Bone marrow (tissue), 2 donors: ENCODE results near the gene TAF11L8.
"Not testable (repeated sequence)": the region's sequence is repeated elsewhere in the genome, so short reads cannot be mapped to it uniquely, and the experiment has no call there.

ENCODE experiments used
- DNase-seq, 2 donors: peaks; one replicate each; lab custom pipeline; 2025; lab: John Stamatoyannopoulos, UW

The TAF11L8 gene

DNA sequence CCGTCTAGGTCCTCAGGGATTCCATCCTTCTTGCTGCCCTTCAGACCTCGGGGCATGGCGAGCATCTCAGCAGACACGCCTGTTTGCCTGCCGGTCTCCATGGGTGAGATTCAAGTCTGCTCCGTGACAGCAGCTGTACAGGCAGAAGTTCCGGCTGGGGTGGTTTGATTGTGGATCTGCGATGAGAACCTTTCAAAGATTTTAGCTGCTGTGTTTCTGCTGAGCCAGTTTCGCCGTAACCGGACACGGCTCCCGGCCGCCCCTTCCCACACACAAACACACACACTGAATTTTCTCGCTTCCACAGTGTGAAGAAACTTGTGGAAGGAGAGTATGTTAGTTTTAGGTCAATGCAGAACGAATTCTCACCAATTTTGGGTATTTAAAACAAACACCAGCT lies at the start of gene TAF11L8:
Gene TAF11L8, minus strand, starts transcription at position 101 of the 400 bp plus-strand sequence.
- not testable (repeated sequence) for DNase-seq

DNA sequence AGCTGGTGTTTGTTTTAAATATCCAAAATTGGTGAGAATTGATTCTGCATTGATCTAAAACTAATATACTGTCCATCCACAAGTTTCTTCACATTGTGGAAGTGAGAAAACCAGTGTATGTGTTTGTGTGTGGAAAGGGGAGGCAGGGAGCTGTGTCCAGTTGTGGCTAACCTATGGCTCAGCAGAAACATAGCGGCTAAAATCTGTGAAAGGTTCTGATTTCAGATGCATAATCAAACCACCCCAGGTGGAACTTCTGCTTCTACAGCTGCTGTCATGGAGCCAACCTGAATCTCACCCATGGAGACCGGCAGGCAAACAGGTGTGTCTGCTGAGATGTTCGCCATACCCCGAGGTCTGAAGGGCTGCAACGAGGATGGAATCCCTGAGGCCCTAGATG lies 43.4 kb upstream of the TAF11L8 start, which contains the start of gene TAF11L14:
Gene TAF11L14, plus strand, starts transcription at position 301 of the 400 bp plus-strand sequence.
- no peak for DNase-seq

DNA sequence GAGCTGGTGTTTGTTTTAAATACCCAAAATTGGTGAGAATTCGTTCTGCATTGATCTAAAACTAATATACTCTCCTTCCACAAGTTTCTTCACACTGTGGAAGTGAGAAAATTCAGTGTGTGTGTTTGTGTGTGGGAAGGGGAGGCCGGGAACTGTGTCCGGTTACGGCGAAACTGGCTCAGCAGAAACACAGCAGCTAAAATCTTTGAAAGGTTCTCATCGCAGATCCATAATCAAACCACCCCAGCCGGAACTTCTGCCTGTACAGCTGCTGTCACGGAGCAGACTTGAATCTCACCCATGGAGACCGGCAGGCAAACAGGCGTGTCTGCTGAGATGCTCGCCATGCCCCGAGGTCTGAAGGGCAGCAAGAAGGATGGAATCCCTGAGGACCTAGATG lies 41.0 kb upstream of the TAF11L8 start, which contains the start of gene TAF11L13:
Gene TAF11L13, plus strand, starts transcription at position 301 of the 400 bp plus-strand sequence.
- DNase-seq, result not testable (repeated sequence)

DNA sequence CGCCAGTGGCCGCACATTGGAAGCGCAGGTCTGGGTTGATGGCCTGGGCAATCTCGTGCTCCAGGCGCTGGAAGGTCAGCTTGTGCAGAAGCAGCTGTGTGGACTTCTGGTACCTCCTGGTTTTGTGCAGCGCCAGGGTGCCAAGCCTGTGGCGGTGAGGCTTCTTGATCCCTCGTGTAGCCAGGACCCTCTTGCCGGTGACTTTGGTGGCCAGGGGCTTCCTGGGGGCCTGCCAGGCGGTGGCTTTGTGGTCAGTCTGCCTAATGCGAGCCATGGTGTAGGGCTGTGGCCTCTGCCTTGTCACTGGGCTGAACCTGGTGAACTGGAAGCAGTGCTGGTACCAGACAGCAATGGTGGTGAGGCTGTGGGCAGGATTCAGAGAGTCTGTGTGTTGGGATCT lies 34.9 kb upstream of the TAF11L8 start:
- DNase-seq, result no peak

DNA sequence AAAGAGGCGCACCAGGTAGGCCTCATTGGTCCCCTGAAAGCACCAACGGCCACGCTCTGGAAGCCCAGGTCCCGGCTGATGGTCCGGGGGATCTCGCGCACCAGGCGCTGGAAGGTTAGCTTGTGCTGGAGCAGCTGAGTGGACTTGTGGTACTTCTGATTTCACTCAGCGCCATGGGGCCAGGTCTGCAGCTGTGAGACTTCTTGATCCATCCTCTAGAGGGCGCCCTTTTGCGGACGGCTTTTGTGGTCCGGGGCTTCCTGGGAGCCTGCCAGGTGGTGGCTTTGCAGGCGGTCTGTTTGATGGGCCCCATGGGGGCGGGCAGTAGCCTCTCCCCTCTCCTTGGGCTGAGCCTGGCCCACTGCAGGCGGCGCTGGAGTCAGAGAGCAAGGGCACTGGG lies 29.9 kb upstream of the TAF11L8 start:
- no peak for DNase-seq

DNA sequence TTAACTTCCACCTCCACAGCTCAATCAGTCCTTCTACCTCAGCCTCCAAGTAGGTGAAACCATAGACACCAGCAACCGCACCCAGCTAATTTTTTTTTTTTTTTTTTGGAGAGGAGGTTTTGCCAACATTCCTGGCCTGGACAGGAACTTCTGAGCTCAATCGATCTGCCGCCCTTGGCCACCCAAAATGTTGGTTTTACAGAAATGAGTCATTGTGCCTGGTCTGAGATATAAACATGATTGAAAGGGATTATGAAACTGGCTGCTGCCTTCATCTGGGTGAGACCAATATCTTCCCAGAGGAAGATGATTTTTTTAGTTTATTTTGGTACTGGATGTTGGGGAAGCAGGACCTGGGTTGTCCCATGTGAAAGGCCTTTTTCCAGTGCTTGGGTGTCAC lies 28.6 kb upstream of the TAF11L8 start:
- no peak for DNase-seq

DNA sequence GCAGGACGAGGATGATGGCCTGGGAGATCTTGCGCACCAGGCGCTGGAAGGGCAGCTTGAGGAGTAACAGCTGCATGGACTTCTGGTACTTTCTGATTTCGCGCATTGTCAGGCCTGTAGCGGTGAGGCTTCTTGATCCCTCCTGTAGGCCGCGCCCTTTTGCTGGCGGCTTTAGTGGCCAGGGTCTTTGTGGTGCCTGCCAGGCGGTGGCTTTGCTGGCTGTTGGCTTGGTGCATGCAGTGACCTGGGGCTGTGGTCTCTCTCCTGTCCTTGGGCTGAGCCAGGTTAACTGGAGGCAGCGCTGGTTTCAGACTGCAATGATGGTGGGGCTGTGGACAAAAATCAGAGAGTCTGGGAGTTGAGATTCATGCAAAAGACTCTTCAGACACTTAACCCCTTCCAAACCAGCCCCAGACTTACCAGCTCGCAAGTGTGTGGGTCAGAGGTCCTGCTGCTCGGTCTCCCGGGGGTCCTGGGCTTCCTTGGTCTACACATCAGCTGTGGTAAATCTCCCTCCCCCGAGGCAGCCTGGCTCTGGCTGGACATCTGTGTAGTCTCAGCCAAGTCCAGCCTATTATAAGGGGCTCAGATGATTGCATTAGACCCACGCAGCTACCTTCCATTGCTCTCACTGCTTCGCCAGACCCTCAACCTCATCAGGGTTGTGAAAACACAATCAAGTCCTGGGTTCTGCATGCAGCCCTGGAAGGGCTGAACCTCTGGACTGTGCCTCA lies 24.3 kb upstream of the TAF11L8 start:
- DNase-seq, result no peak

DNA sequence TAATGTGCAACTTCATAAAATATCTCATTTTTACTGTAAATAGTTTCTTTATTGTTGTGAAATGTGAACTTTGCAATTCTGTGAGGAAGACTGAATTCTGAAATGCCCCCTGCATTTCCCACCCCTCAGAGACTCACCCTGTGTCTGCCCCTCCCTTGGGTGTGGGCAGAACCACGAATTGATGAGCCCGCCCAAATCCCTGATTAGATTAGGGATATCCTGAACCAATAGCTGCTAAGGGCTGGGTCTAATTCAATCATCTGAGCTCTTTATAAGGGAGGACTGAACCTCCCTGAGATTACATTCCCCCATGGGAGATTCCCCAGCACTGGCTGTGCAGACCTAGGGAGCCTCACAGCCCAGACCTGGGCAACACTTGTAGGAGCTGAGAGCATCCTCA lies 19.3 kb upstream of the TAF11L8 start, which contains the start of gene TAF11L12:
Gene TAF11L12, plus strand, starts transcription at position 301 of the 400 bp plus-strand sequence.
- DNase-seq, result not testable (repeated sequence)

DNA sequence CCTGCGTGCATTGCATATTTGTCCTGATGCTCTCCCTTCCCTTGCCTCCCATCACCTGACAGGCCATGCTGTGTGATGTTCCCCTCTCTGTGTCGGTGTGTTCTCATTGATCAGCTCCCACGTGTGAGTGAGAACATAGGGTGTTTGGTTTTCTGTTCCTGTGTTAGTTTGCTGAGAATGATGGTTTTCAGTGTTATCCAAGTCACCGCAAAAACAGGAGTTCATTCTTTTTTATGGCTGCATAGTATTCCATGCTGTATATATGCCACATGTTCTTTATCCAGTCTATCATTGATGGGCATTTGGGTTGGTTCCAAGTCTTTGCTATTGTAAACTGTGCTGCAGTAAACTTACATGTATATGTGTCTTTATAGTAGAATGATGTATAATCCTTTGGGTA lies 16.7 kb upstream of the TAF11L8 start:
- DNase-seq, result not testable (repeated sequence)

DNA sequence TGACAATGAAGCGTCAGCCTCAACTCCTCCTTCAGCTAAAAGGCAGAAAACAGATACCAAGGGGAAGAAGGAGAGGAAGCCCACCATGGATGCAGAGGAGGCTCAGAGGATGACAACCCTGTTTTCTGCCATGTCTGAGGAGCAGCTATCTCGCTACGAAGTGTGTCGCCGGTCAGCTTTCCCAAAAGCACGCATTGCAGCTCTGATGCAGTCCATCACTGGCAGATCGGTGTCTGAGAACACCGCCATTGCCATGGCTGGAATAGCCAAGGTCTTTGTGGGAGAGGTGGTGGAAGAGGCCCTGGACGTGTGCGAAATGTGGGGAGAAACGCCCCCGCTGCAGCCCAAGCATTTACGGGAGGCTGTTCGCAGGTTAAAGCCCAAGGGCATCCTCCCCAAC lies 14.2 kb upstream of the TAF11L8 start:
- DNase-seq, result no peak

DNA sequence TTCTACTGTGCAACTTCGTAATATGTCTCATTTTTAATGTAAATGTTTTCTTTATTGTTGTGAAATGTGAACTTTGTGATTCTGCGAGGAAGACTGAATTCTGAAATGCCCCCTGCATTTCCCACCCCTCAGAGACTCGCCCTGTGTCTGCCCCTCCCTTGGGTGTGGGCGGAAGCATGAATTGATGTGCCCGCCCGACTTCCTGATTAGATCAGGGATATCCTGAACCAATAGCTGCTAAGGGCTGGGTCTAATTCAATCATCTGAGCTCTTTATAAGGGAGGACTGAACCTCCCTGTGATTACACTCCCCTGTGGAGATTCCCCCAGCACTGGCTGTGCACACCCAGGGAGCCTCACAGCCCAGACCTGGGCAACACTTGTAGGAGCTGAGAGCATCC lies 13.1 kb upstream of the TAF11L8 start, which contains the start of gene TAF11L11:
Gene TAF11L11, plus strand, starts transcription at position 304 of the 400 bp plus-strand sequence.
- not testable (repeated sequence) for DNase-seq

DNA sequence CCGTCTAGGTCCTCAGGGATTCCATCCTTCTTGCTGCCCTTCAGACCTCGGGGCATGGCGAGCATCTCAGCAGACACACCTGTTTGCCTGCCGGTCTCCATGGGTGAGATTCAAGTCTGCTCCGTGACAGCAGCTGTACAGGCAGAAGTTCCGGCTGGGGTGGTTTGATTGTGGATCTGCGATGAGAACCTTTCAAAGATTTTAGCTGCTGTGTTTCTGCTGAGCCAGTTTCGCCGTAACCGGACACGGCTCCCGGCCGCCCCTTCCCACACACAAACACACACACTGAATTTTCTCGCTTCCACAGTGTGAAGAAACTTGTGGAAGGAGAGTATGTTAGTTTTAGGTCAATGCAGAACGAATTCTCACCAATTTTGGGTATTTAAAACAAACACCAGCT lies 7.0 kb upstream of the TAF11L8 start, which contains the start of gene TAF11L10:
Gene TAF11L10, minus strand, starts transcription at position 101 of the 400 bp plus-strand sequence.
- DNase-seq, result not testable (repeated sequence)

DNA sequence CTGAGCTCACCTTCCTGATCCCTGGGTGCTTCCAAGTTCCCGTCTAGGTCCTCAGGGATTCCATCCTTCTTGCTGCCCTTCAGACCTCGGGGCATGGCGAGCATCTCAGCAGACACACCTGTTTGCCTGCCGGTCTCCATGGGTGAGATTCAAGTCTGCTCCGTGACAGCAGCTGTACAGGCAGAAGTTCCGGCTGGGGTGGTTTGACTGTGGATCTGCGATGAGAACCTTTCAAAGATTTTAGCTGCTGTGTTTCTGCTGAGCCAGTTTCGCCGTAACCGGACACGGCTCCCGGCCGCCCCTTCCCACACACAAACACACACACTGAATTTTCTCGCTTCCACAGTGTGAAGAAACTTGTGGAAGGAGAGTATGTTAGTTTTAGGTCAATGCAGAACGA lies 3.5 kb upstream of the TAF11L8 start, which contains the start of gene TAF11L9:
Gene TAF11L9, minus strand, starts transcription at position 140 of the 400 bp plus-strand sequence.
- not testable (repeated sequence) for DNase-seq

DNA sequence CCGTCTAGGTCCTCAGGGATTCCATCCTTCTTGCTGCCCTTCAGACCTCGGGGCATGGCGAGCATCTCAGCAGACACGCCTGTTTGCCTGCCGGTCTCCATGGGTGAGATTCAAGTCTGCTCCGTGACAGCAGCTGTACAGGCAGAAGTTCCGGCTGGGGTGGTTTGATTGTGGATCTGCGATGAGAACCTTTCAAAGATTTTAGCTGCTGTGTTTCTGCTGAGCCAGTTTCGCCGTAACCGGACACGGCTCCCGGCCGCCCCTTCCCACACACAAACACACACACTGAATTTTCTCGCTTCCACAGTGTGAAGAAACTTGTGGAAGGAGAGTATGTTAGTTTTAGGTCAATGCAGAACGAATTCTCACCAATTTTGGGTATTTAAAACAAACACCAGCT lies 5.1 kb downstream of the TAF11L8 start, which contains the start of gene TAF11L7:
Gene TAF11L7, minus strand, starts transcription at position 101 of the 400 bp plus-strand sequence.
- not testable (repeated sequence) for DNase-seq
